GM18502 (cell line): Measurements from ENCODE around the gene USP53.
"Not testable (repeated sequence)": the region's sequence is repeated elsewhere in the genome, so short reads cannot be mapped to it uniquely, and the experiment has no call there.

Source experiments
- ATAC-seq: cut with Tn5 transposase; IDR thresholded peaks from one replicate; pipeline ENCODE4 v1.9.1; 2021; ENCODE audit warnings: mild to moderate bottlenecking; ENCODE audit not compliant: unreplicated experiment, poor library complexity

Gene USP53

GRCh38 chr4:119307606-119308005, 95.1 kb downstream of the USP53 start:
- no peak for ATAC-seq

GRCh38 chr4:119310826-119311225, 98.3 kb downstream of the USP53 start:
- no peak for ATAC-seq

- ATAC-seq, result no peak
Observed at GRCh38 chr4:119313237-119313636, 100.7 kb downstream of the USP53 start.

- peak; percentile 60 for ATAC-seq
Observed at GRCh38 chr4:119314356-119314755, 101.8 kb downstream of the USP53 start.

- ATAC-seq, result no peak
Observed at GRCh38 chr4:119315036-119315435, 102.5 kb downstream of the USP53 start.

GRCh38 chr4:119317990-119318389, 105.5 kb downstream of the USP53 start:
- no peak for ATAC-seq

GRCh38 chr4:119321921-119322687, 109.6 kb downstream of the USP53 start, which contains the start of gene FABP2:
Gene FABP2, minus strand, starts transcription at chr4:119322138. Its CDS starts 36 bp downstream, at chr4:119322102.
- ATAC-seq, result no peak

GRCh38 chr4:119328695-119329094, 116.2 kb downstream of the USP53 start:
- no peak for ATAC-seq

GRCh38 chr4:119329835-119330620, 117.5 kb downstream of the USP53 start:
- ATAC-seq, result no peak

- ATAC-seq, result not testable (repeated sequence)
Observed at GRCh38 chr4:119336332-119336979, 123.9 kb downstream of the USP53 start.

GRCh38 chr4:119337010-119337409, 124.5 kb downstream of the USP53 start:
- no peak for ATAC-seq

- not testable (repeated sequence) for ATAC-seq
Observed at GRCh38 chr4:119339895-119340294, 127.4 kb downstream of the USP53 start.

GRCh38 chr4:119343293-119343692, 130.8 kb downstream of the USP53 start:
- not testable (repeated sequence) for ATAC-seq
